Activated B cell treated with CpG ODN at 0.5 μM for 24 hours (primary cell): ENCODE results near the gene TMEM235. TPM values are rescaled to one million over a fixed set of nuclear protein-coding genes. Genes with fewer than 3 reads are reported as not detected.
A peak's percentile ranks its signal among the peaks of the same experiment; 100 is the strongest.

ENCODE experiments used
- ATAC-seq: fragments of 200-7000 bp; cut with Tn5 transposase; one replicate; pipeline ENCODE4 v1.10.0; 2021; ENCODE audit warnings: low read depth, mild to moderate bottlenecking, moderate library complexity
- CTCF ChIA-PET: fragments of 350-600 bp; sonication (Branson Sonifier 250); formaldehyde crosslinking; loops from one replicate; lab custom pipeline; 2021; ENCODE audit warnings: antibody characterized with exemption; lab: Charles Lee
- POLR2A ChIA-PET: fragments of 350-600 bp; sonication (Branson Sonifier 250); formaldehyde crosslinking; loops from one replicate; lab custom pipeline; 2021; ENCODE audit warnings: antibody characterized with exemption; lab: Charles Lee
- DNase-seq: peaks from one replicate; pipeline ENCODE4 v3.0.0; 2022
- H3K27ac Mint-ChIP-seq: one replicate; pipeline ENCODE4 v1.8.0; 2020; ENCODE audit warnings: mixed read lengths
- H3K27me3 Mint-ChIP-seq: one replicate; pipeline ENCODE4 v1.8.0; 2021; ENCODE audit warnings: mixed read lengths
- H3K36me3 Mint-ChIP-seq: one replicate; pipeline ENCODE4 v1.8.0; 2021; ENCODE audit warnings: low read depth, mixed read lengths
- H3K4me1 Mint-ChIP-seq: one replicate; pipeline ENCODE4 v1.8.0; 2021; ENCODE audit warnings: mixed read lengths
- H3K4me3 Mint-ChIP-seq: one replicate; pipeline ENCODE4 v1.8.0; 2020; ENCODE audit warnings: mild to moderate bottlenecking, mixed read lengths
- H3K9me3 Mint-ChIP-seq: one replicate; pipeline ENCODE4 v1.8.0; 2020; ENCODE audit warnings: mixed read lengths
- intact Hi-C: fragments of 100-400 bp; cut with micrococcal nuclease; formaldehyde crosslinking; loops from one replicate; pipeline ENCODE4 v1.15.1; 2024
- total RNA-seq: library from RNA; stranded (reverse); gene quantifications from 2 replicates; pipeline ENCODE4 v1.2.3, GENCODE V29; 2022
- TF ChIP-seq, protein P1 (sequence below): fragments of 200-600 bp; IDR thresholded peaks from one replicate; pipeline ENCODE4 v1.8.0; 2022; ENCODE audit warnings: antibody characterized with exemption, mild to moderate bottlenecking

TMEM235 gene
- total RNA-seq, 1 donor from 2014 or later, result not detected

DNA sequence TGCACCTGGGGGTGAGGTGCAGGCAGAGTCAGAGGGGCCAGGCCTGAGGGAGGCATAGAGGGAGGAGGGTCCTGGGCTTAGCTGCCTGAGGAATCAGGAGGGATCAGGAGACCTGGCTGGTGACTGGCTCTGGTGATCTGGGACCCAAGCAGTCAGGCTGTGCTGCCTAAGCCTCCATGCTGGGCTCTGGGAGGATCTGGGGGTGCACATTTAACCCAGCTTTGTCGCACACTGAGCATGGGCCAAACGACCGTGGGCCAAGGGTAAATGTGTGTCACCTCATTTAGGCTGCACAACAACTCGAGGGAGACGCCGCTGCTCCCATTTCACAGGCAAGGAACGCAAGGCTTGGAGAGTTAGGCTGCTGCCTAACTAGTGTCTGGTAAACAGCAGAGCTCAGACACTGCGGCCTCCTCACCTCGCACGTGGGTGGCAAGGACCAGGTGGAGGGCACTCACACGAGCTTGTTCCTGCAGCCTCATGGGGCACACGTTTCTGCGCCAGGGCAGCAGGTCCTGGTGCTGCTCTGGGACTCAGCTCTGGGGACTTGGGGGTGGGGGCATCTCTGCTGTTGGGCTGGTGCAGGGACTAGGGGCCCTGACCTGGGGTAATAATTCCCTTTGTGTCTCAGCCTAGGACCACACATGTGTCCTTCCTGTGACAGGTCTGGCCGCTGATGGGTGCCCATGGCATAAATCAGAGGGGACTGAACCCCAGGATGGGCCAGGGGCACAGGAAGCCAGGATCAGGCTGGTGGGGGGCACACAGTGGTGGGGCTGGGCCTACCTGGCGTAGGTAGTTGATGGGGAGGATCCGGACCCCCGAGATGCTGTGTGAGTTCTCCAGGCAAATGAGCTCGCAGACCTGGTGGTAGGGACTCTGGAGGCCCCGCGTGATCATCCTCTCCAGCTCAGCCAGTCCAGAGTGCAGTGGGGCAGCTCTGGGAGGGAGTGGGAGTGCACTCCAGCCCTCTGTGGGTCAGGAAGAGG is 18.7 kb downstream of the TMEM235 start:
- intact Hi-C loops, result loop anchor here (5.0 kb wide), 1 partner anchor 118 kb away; the partner anchor contains the start of gene TMC8
- DNase-seq (no peak), ATAC-seq (no peak)
- peaks cover 33% of the 10 kb centered on the region for H3K4me1 Mint-ChIP-seq
- ChIA-PET POLR2A (interaction anchor here (0.7 to 2.5 kb wide), 14 partner anchors 8 to 231 kb away, joined by 3 to 15 read pairs (median 3); partner anchors contain the start of gene SOCS3), CTCF (interaction anchor here (0.6 to 5.1 kb wide), 17 partner anchors 8 to 231 kb away, joined by 3 to 59 read pairs (median 4); partner anchors contain the start of genes AFMID, SOCS3 and TK1)
- no peak overlapping the region for H3K4me3 Mint-ChIP-seq
- H3K27ac Mint-ChIP-seq, result no peak overlapping the region
- H3K36me3 Mint-ChIP-seq, result no peaks in the 10 kb centered on the region
- TF ChIP-seq, protein P1, sequence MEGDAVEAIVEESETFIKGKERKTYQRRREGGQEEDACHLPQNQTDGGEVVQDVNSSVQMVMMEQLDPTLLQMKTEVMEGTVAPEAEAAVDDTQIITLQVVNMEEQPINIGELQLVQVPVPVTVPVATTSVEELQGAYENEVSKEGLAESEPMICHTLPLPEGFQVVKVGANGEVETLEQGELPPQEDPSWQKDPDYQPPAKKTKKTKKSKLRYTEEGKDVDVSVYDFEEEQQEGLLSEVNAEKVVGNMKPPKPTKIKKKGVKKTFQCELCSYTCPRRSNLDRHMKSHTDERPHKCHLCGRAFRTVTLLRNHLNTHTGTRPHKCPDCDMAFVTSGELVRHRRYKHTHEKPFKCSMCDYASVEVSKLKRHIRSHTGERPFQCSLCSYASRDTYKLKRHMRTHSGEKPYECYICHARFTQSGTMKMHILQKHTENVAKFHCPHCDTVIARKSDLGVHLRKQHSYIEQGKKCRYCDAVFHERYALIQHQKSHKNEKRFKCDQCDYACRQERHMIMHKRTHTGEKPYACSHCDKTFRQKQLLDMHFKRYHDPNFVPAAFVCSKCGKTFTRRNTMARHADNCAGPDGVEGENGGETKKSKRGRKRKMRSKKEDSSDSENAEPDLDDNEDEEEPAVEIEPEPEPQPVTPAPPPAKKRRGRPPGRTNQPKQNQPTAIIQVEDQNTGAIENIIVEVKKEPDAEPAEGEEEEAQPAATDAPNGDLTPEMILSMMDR, result no peak
- H3K27me3 Mint-ChIP-seq, result no peaks in the 10 kb centered on the region
- H3K9me3 Mint-ChIP-seq, result no peaks in the 10 kb centered on the region

DNA sequence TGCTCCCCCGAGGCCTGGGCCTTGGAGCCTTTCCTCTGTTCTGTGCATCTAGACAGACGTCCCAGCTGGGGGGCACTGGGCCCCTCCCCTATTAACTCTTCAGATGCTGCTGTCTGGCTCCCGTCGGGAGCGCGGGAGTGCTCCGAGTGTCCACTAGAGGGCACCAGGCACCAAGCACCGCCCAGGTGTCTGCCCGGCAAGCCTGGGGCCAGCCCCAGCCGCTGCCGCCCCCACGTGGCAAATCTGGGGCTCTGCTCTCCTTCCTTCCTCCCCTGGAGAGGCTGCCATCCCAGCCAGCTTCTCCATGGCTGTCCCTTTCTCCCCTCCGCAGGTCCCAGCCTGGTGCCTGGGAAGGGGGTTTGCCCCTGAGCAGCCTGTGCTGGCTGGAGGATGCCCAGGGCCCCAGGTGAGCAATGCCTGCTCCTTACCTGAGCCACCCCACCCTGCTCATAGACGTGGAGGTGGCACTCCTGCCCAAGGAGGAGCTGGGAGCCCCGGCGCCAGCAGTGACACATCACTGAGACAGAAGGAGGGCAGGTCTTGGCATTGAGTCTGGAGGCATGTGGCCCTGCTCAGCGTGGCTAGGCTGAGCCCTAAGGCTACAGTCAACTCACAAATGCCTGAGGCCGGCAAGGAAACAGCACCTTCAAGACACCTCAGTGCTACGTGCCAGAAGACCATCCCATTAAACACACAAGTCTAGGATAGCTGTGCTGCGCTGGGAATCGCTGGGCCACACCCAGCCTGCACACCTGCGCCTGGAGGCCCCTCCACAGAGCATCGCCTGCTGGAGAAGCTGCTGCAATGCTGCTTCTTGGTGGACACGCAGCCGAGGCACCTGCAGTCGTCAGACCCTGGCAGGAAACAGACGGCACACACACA is 19.7 kb downstream of the TMEM235 start:
- DNase-seq (peak; percentile 82), ATAC-seq (peak; percentile 81)
- TF ChIP-seq, protein P1, result peak; percentile 78
- H3K27ac Mint-ChIP-seq, result no peak overlapping the region
- no peaks in the 10 kb centered on the region for H3K36me3 Mint-ChIP-seq
- intact Hi-C loops, result loop anchor here (1.0 to 5.0 kb wide), 9 partner anchors 9 to 232 kb away; partner anchors contain the start of genes SOCS3 and TMC8
- no peaks in the 10 kb centered on the region for H3K27me3 Mint-ChIP-seq
- H3K4me3 Mint-ChIP-seq, result no peak overlapping the region
- H3K4me1 Mint-ChIP-seq, result peaks cover 34% of the 10 kb centered on the region
- ChIA-PET CTCF (interaction anchor here (0.6 to 5.1 kb wide), 20 partner anchors 9 to 458 kb away, joined by 3 to 59 read pairs (median 4); partner anchors contain the start of genes AFMID, SOCS3 and TK1), POLR2A (interaction anchor here (0.8 to 2.9 kb wide), 18 partner anchors 9 to 232 kb away, joined by 3 to 15 read pairs (median 4); partner anchors contain the start of gene SOCS3)
- H3K9me3 Mint-ChIP-seq, result no peaks in the 10 kb centered on the region

DNA sequence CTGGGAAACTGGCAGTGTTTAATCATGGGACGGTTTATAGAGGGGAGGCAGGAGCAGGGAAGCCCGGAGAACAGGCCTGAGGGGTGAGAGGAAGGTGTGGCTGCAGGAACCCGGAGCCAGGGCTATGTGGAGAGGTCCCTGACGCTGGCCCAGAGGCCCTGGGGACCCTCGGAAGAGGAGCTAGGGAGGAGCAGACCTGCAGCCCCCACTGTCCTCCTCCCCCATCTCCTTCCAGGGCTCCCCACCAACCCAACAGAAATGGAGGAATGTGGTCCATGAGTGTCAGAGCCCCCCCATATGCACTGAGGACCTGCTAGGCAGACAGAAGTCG is 20.3 kb downstream of the TMEM235 start:
- H3K4me3 Mint-ChIP-seq, result no peak overlapping the region
- H3K4me1 Mint-ChIP-seq, result peaks cover 35% of the 10 kb centered on the region
- POLR2A ChIA-PET, result interaction anchor here (1.2 to 2.9 kb wide), 10 partner anchors 10 to 141 kb away, joined by 3 to 15 read pairs (median 4); partner anchors contain the start of gene SOCS3
- H3K27me3 Mint-ChIP-seq, result no peaks in the 10 kb centered on the region
- CTCF ChIA-PET, result interaction anchor here (0.9 to 5.1 kb wide), 12 partner anchors 9 to 457 kb away, joined by 3 to 59 read pairs (median 10); partner anchors contain the start of gene SOCS3
- ATAC-seq (no peak), DNase-seq (no peak)
- H3K9me3 Mint-ChIP-seq, result no peaks in the 10 kb centered on the region
- H3K36me3 Mint-ChIP-seq, result no peaks in the 10 kb centered on the region
- intact Hi-C loops, result loop anchor here (1.0 to 5.0 kb wide), 9 partner anchors 9 to 232 kb away; partner anchors contain the start of genes SOCS3 and TMC8
- H3K27ac Mint-ChIP-seq, result no peak overlapping the region
- TF ChIP-seq, protein P1, result no peak

DNA sequence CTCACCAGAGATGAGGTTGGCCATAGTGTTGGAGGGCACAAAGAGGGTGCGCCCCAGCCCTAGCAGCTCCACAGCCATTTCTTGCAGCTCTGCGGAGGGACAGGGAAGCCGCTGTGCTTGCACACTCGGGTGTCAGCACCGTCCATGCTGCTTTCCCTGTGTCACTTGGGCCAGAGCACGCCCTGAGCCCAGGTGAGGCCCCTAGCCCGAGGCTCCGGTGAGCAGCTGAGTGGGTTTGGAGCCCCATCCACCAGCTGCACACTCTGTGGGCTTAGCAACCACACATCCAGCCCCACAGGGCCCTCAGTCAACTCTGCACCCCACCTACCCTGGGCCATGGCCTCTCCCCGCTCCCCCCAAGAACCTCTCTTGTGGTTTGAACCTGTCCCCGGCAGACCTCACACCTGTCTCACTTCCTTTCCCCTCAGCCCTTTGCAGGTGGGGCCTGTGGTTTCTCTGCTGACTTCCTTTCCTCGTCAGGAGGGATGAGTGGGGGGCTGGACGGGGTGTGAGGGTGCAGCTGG is 20.7 kb downstream of the TMEM235 start:
- Mint-ChIP-seq H3K36me3 (no peaks in the 10 kb centered on the region), H3K27ac (no peak overlapping the region), H3K27me3 (no peaks in the 10 kb centered on the region), H3K9me3 (no peaks in the 10 kb centered on the region), H3K4me3 (peak overlapping the region; percentile 32), H3K4me1 (peaks cover 35% of the 10 kb centered on the region)
- no peak for DNase-seq
- intact Hi-C loops, result loop anchor here (5.0 kb wide), 1 partner anchor 120 kb away; the partner anchor contains the start of gene TMC8
- peak; percentile 31 for ATAC-seq
- CTCF ChIA-PET, result interaction anchor here (1.0 to 5.1 kb wide), 10 partner anchors 10 to 457 kb away, joined by 3 to 59 read pairs (median 11); partner anchors contain the start of gene SOCS3
- TF ChIP-seq, protein P1, result no peak
- POLR2A ChIA-PET, result interaction anchor here (0.9 to 2.9 kb wide), 11 partner anchors 10 to 294 kb away, joined by 3 to 15 read pairs (median 4); partner anchors contain the start of genes SOCS3, TMC8 and TNRC6C
